Fibroblast of skin of right quadriceps (primary cell): ENCODE measurements around the gene IFTAP.
"Not testable (repeated sequence)": the region's sequence is repeated elsewhere in the genome, so short reads cannot be mapped to it uniquely, and the experiment has no call there.

ENCODE experiments used
- DNase-seq: peaks from one replicate; pipeline ENCODE4 v3.0.0-alpha.2; 2013

IFTAP gene

DNA sequence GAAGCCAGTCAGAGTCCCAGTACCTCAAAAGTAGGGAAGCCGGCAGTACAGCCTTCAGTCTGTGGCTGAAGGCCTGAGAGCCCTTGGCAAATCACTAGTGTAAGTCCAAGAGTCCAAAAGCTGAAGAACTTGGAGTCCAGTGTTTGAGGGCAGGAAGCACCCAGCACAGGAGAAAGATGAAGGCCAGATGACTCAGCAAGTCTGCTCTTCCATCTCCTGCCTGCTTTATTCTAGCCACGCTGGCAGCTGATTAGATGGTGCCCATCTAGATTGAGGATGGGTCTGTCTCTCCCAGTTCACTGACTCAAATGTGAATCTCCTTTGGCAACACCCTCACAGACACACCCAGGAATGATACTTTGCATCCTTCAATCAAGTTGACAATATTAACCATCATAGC, 67.1 kb downstream of the IFTAP start:
- not testable (repeated sequence) for DNase-seq

DNA sequence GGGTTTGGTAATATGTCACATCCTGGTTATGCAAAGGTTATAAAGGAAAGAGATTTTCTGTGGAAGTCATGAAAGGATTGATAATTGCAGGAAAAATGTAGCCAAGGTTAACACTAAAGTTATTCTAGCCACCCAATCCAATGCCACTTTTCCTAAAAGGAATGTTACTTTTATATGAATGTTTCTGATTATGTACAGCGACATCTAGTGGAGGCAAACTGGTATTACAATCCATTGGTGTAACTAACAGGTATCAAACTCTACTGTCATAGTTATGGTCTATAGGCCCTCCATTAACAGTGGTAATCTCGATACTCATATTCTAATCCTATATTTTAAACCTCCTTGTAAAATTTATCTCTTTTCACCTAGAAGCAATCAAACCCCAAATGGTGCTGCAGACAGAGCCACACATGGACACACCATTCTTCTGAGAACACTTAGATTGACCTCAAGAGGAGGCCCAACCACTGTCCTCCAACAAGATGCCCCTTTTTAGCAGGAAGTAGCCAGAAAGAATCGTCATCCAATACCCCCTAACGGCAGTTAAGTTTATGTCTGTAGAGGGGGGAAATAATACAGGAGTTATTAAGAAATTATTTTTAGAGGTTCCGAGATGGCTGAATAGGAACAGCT, 78.6 kb downstream of the IFTAP start:
- peak; percentile 50 for DNase-seq

DNA sequence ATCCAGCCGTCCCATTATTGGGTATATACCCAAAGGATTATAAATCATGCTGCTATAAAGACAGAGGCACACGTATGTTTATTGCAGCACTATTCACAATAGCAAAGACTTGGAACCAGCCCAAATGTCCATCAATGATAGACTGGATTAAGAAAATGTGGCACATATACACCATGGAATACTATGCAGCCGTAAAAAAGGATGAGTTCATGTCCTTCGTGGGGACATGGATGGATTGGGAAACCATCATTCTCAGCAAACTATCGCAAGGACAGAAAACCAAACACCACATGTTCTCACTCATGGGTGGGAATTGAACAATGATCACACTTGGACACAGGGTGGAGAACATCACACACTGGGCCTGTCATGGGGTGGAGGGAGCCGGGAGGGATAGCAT, 85.2 kb downstream of the IFTAP start:
- DNase-seq = not testable (repeated sequence)

DNA sequence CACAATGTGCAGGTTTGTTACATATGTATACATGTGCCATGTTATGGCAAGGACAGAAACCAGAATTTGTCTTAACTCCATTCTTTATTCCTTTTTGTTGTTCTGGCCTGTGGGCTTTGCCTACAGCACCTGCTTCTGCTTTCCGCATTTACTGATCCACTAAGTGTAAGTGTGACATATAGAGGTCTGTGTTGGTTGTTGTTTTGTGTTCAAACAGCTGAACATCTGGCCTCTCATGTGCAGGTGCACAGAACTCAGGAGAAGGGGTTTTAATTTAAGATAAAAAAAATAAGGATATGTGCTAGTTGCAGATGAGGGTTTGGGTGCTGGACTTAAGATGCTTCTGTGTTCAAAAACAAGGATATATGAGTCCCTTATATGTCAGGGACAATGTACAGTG, 89.5 kb downstream of the IFTAP start:
- DNase-seq = no peak

DNA sequence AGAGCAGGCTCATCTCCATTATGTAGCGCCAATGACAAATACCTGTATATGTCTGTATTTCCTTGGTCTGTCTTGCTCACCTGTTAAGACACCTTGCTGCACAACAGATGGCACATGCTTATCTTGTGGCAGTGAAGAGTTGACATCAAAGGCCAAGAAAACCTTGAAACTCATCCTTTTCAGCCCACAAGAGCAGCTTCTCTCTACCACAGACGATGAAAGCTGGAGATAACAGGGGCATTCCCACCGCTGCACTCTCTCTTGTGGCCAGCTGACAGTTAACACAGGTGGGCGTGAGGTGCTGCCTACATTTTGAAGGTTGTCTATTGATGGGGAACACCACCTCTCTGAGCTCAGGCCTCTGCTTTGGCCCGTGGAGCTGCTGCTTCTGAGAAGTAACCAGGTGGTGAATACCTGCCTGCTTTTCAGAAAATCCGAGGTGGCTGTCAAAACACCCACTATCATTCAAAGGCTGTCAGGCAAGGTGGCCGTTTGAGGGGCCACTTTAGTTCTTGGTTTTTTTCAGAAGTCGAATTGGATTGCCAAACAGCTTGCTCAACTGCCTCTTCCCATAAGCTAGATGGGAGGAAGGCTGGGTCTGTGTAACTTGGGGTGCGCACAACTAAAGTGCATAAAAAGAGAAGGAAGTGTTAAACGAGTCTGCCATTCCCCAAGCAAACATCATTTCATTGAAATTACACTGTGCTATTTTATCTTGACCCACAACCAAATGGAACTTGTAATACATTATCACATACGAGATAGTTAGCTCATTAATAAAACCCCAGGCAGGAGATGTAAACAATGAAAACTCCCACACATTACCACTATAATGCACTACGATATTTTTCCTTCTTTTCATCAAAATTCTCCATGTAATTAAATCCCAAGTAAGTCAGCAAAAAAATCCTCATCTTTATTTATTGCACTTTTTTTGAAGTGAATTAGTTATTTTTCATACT, 90.8 kb downstream of the IFTAP start:
- no peak for DNase-seq

DNA sequence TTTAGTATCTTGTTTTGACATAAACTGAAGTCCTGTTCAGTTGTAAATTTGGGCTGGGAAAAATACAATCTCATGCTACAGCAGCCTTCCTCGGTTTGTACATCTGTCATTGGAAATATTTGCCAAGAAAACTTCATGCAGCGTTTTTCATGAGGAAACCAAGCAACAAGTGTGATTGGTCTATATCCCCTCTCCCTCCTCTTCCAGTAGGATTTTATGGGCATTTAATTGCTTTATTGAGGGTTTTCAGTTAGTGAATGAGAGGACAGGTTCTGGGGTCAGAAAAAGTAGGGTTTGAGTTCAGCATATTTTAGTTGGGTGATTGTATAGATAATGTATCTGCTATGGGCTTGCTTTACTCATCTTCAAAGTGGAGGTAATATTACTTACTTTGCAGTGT, 93.8 kb downstream of the IFTAP start:
- DNase-seq = no peak

DNA sequence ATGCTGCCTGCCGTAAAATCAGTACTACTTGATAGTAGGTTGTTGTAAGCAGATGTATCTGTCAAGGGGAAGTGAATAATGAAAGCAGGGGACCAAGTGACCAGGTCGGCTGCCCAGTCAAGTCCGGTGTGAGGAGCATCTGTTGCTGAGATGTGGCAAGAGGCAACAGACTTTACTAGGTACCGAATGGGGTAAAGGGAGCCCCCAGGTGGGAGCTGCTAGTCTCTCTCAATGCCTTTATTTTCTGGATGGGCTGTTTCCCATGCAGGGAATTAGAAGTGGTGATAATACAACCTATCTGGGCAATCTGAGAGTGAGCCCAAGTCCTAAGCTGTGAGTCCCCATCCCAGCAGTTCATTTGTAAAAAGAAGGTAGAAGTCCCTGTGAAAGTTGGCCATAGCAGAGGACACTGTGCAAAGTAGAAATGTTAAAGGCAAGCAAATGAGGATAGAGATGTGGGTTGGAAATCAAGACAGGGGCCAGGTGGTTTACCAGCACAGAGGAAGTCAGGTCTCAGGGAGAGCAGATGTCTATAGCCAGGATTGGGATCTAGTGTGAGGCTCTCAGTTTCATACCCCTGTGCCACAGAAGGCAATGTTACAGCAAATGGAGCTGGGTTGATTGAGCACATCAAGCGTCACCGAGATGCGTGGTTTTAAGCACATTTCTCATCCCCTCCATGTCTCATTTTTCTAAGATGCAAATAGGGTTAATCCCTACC, 94.4 kb downstream of the IFTAP start:
- no peak for DNase-seq

DNA sequence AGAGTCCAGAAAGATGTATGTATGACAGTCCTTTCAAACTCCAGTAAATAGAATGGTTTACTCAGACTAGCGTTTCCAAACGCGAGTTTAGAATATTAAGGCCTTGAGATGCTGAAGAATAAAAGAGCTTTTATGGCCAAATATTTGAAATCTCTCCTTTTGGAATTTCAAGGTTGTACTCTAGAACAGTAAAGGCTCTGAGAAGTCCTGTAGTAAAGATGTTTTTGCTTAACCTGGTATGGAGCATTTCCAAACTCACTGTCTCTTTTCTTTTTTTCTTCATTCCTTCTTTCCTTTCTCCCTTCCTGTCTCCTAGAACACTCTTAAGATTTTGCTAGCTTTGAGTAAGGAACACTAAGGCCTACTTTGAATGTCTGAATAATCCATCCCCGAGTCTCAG, 95.1 kb downstream of the IFTAP start:
- no peak for DNase-seq

DNA sequence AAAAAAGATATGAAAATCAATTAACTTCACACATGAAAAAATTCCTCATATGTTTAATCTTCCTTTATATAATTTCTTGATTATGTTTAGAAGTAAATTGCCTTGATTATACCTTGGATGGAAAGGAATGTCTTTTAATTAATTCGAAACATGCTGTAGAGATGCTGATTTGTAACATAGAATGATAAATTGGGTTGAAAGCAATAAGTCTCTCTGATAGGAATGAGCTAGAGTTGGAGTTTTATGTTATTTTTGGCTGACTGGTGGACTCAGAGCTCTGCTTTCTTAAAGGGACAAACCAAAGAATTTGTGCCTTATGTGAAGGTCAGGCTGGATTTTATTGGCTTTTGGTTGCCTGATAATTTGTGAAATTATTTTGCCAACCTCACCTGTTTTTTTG, 98.4 kb downstream of the IFTAP start:
- DNase-seq = no peak

DNA sequence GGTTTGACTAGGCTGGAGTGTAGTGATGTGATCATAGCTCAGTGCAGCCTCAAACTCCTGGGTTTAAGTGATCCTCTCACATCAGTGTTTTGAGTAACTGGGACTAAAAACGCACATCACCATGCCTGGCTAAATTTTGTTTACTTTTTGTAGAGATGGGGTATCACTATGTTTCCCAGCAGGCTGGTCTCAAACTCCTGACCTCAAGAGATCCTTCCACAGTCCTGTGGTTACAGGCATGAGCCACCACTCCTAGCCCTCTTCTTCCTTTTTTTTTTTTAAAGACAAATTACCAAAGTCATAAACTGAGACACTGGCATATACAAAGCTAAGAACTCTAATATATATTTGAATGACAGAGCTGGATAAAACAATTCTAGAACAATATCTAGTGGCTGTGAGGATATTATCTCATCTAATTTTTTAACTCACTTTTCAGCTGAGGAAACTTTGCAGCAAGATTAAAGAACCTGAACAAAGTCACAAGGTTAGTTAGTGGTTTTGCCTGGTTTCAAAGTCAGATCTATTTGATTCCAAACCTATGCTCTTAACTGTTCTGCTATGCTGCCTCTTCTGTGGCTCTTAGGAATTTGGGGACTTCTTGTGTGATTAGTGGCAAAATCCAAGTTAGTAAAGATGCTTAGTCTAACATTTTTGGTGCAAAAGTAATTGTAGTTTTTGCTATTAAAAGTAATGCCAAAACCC, 99.0 kb downstream of the IFTAP start:
- DNase-seq = no peak

DNA sequence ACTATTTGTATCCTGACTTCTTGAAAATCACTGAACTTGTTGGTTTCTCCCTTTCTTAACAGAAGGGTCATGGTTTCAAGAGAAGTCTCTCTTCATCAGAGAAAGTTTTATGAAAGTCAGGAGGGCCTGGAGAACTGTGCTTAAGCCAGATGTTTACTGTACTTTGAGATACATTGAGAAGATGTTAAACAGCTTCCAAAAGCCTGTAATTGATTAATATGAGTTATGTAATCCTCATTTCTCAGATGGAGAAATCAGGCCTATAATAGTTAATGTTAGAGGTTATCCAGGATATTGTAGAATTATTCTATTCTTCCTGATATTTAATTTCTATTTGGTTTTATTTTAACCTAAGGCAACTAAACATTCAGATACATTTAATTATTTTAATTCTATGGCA, 100.8 kb downstream of the IFTAP start:
- DNase-seq = no peak

DNA sequence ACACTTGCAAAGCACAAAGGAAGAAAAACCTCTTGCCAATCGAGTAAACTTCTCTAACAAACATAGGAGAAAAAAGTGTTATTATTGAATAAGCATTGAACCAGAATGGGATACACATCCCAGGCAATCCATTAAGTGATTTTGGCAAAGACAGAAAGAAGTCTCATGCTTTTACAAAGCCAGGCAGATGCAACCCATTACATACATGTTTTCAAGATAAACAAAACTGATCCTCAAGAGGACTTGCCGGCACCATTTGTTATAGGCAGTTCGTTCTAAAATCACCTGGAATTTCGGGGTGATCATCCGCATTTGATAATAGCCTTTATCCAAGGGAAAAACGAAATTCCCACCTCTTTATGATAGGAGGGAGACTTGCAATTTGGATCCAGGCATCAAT, 101.3 kb downstream of the IFTAP start:
- DNase-seq = no peak

DNA sequence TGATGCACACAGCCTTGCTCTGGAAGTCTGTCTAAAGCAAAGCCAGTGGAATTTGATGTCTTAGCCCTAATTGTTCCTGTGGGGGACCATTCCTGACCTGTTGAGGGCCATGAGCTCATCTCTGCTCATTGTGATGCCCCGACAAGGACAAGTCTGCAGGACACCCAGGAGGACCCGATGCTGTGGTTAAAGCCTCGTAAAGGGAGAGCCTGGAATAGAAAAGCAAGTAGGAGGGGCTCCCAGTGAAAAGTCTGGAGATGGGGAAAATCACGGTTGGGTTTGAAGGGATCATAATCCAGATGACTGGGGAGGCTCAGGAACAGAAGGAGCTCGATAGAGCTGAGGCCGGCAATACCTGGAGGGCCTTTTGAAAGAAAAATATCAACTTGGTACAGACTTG, 102.2 kb downstream of the IFTAP start:
- DNase-seq = no peak

DNA sequence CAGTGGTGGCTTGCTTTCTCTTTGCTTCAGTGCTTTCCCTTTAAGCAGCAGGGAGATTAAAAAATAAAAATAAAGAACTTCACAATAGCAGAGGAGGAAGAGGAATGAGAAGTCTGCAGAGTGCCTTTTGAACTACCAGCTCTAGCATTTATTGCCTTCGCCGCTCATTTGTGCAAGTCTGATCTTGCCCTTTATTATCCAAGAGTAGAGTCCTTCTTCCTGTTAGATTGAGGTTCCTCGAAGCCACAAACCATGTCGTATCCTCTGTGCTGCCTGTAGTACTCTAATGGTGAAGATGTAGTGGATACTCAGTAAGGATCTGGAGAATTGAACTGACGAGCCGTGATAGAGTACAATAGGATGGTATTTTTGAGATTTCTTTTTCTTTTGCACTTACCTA, 105.0 kb downstream of the IFTAP start:
- no peak for DNase-seq

DNA sequence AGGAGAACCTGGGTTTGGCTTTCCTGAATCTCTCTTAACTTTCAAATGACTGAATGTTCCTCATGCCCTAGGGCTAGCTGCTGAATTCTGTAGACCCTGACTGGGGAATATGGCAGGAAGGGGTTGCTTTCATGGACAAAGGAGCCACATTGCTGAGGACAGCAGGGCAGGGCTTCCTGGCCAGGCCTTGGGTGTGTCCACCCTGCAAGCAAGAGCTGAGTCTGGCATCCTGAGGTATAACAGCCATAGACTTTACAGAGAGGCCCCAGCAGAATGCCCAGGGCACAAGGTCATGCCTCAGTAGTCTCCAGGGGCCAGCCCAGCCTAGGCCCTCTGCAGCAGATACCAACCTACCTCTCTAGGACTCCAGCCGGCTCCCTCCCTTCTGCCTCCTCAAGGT, 105.9 kb downstream of the IFTAP start:
- no peak for DNase-seq

DNA sequence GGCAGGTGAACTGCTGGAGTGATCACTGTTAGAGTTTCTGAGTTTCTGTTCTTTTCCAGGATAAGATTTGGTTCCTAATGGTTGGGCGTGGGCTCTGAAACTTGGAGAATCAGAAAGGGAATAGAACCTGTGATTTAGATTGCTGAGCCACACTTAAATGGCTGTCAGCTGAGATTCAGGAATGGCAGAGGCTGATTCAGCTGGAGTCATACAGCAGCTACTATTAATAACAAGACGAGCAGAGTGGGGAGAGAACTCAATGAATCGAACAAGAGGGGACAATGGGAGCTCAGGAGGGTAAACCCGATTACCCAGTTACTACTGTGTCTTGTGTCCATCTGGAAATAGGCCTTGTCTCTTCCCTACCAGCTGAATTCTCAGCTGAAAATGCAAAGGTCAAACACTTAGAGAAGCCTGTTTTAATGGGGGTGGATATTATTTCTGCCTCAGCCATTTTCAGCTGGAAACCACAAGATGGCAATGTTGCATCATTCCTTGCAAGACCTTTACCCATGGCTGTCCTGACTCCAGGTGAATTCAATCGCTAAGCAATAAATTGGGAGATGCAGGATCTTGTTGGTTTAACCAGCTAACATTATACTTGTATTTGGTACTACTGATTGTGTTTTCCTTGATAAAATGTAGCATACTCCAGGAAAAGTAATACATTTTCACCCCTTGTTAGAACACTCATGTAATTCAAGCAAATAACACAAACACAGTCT, 108.2 kb downstream of the IFTAP start:
- peak; percentile 54 for DNase-seq

DNA sequence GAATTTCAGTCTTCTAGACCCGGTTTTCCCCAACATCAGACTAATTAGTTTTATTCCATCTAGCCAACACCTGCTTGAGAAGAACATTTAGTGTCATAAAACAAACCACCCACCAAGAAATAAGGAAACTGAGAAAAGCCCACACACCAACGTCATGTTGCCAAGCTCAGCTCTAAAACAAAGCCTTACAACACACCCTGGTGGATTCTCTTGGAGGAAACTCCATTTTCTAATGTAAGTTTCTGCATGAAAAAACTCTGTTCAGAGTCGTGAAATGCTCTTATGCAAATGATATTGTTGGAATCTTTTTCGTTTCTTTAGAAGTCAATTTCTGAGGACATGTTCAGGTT, 108.7 kb downstream of the IFTAP start:
- no peak for DNase-seq
